ENCODE results near the gene FRZB.

DNA sequence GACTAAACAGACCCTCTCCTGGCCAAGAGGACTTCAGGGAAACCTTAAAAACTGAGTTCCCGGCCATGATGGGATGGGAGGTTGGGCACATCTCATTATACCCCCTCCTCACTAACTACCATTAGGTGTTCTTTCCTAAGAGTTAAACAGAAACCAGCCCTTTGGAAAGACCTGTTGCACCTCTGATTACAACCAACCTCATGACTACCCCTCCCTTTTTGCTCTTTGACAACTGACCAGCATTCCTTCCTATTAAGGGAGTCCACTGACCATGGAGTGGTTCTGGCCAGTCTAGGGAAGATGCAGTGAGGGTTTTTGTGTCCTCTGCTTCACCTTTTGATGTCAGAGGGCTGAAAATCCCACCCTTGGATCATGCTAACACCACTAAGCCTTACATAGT is 44.5 kb upstream of the FRZB start:
- TF ChIP-seq, protein P1, sequence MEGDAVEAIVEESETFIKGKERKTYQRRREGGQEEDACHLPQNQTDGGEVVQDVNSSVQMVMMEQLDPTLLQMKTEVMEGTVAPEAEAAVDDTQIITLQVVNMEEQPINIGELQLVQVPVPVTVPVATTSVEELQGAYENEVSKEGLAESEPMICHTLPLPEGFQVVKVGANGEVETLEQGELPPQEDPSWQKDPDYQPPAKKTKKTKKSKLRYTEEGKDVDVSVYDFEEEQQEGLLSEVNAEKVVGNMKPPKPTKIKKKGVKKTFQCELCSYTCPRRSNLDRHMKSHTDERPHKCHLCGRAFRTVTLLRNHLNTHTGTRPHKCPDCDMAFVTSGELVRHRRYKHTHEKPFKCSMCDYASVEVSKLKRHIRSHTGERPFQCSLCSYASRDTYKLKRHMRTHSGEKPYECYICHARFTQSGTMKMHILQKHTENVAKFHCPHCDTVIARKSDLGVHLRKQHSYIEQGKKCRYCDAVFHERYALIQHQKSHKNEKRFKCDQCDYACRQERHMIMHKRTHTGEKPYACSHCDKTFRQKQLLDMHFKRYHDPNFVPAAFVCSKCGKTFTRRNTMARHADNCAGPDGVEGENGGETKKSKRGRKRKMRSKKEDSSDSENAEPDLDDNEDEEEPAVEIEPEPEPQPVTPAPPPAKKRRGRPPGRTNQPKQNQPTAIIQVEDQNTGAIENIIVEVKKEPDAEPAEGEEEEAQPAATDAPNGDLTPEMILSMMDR (IDR thresholded peaks at IDR 0.05): no peak
- TF ChIP-seq POLR2A (IDR thresholded peaks at IDR 0.05): no peak

Measured in thyroid gland (tissue), 4 donors.